GM12878 (cell line): ENCODE data around the gene ATP13A1. TPM values are rescaled to one million over a fixed set of nuclear protein-coding genes. Genes with fewer than 3 reads are reported as not detected.

Experiments used
- ATAC-seq: fragments of 200-7000 bp; cut with Tn5 transposase; 3 replicates; pipeline ENCODE4 v1.9.1; 2020; ENCODE audit warnings: mild to moderate bottlenecking, moderate library complexity
- BruUV-seq: library from RNA; stranded (reverse); fragments of 400-500 nt; replicated peaks from 2 replicates; lab custom pipeline; 2021; lab: Mats Ljungman, UMichigan
- CTCF ChIA-PET: fragments of 300-600 bp; sonication (Branson Sonifier 250); formaldehyde crosslinking; extraction: SDS; loops from one replicate; lab custom pipeline; 2021; ENCODE audit warnings: inconsistent platforms; lab: Yijun Ruan, JAX
- POLR2A ChIA-PET: fragments of 350-600 bp; formaldehyde crosslinking; extraction: SDS; loops from one replicate; lab custom pipeline; 2021; ENCODE audit warnings: inconsistent platforms; lab: Charles Lee
- RAD21 ChIA-PET: fragments of 300-600 bp; sonication (Branson Sonifier 250); formaldehyde crosslinking; loops from one replicate; lab custom pipeline; 2023; ENCODE audit warnings: antibody characterized with exemption; ENCODE audit not compliant: unreplicated experiment; lab: Charles Lee
- SMC1A ChIA-PET: fragments of 300-600 bp; sonication (Branson Sonifier 250); formaldehyde crosslinking; loops from one replicate; lab custom pipeline; 2023; ENCODE audit not compliant: unreplicated experiment, uncharacterized antibody; lab: Charles Lee
- DNase-seq: peaks from one replicate; pipeline ENCODE4 v3.0.0-alpha.2; 2011; ENCODE audit warnings: low read depth, low spot score
- FAIRE-seq: peaks from 3 replicates; lab custom pipeline; 2011; peaks lifted over from hg19 to GRCh38; lab: Jason Lieb, UNC
- H2AFZ ChIP-seq: 2 replicates; pipeline ENCODE4 v1.6.0; 2011; ENCODE audit warnings: low read depth, low read length, control low read depth; ENCODE audit not compliant: control insufficient read depth
- H3K27ac ChIP-seq: 2 replicates; pipeline ENCODE4 v1.5.1; 2011; ENCODE audit warnings: control low read depth; ENCODE audit not compliant: control insufficient read depth, insufficient read depth
- H3K27me3 ChIP-seq, 2 experiments: replicated peaks in 1 of 2; 2 replicates each; pipeline versions ENCODE4 v1.6.0 to v1.6.1; 2011; ENCODE audit warnings: low read length in 1 of 2; ENCODE audit not compliant: control insufficient read depth in 2 of 2, insufficient read depth in 2 of 2
- H3K36me3 ChIP-seq, 2 experiments: 2 replicates each; pipeline ENCODE4 v1.5.1; 2011; ENCODE audit warnings: low read length in 1 of 2; ENCODE audit not compliant: control insufficient read depth in 2 of 2, insufficient read depth in 2 of 2
- H3K4me1 ChIP-seq: 2 replicates; pipeline ENCODE4 v1.6.1; 2011; ENCODE audit warnings: mild to moderate bottlenecking, low read length, moderate library complexity, mixed read lengths; ENCODE audit not compliant: control insufficient read depth, insufficient read depth
- H3K4me2 ChIP-seq: 2 replicates; pipeline ENCODE4 v1.6.0; 2011; ENCODE audit warnings: control low read depth; ENCODE audit not compliant: control insufficient read depth, insufficient read depth
- H3K4me3 ChIP-seq: fragments of 200-600 bp; sonication (generic); 2 replicates; pipeline ENCODE4 v1.5.1; 2016
- H3K79me2 ChIP-seq: 2 replicates; pipeline ENCODE4 v1.6.0; 2011; ENCODE audit warnings: low read length; ENCODE audit not compliant: control insufficient read depth, insufficient read depth
- H3K9ac ChIP-seq: 2 replicates; pipeline ENCODE4 v1.8.0; 2011; ENCODE audit warnings: low read length, control low read depth, mixed read lengths; ENCODE audit not compliant: control insufficient read depth, insufficient read depth
- H3K9me3 ChIP-seq: replicated peaks from 3 replicates; pipeline ENCODE4 v1.5.1; 2011; ENCODE audit warnings: mild to moderate bottlenecking, low read length; ENCODE audit not compliant: control insufficient read depth, insufficient read depth
- H4K20me1 ChIP-seq: 2 replicates; pipeline ENCODE4 v1.6.0; 2011; ENCODE audit not compliant: control insufficient read depth, insufficient read depth
- CHD2 ChIP-seq: IDR thresholded peaks from 2 replicates; pipeline ENCODE4 v1.6.1; 2011; ENCODE audit warnings: low read depth, low read length, improper control_type of control experiment, borderline replicate concordance
- JUNB ChIP-seq: IDR thresholded peaks from 2 replicates; pipeline ENCODE4 v1.6.1; 2016; ENCODE audit warnings: antibody characterized with exemption, mild to moderate bottlenecking
- MTA2 ChIP-seq: fragments of 450-650 bp; IDR thresholded peaks from 2 replicates; pipeline ENCODE4 v1.6.1; 2016; ENCODE audit warnings: low read depth, mild to moderate bottlenecking, moderate library complexity
- MYB ChIP-seq: fragments of 150-350 bp; IDR thresholded peaks from 2 replicates; pipeline ENCODE4 v1.6.1; 2014; ENCODE audit warnings: mild to moderate bottlenecking, low read depth, low read length, borderline replicate concordance
- RBBP5 ChIP-seq: fragments of 200-600 bp; sonication (generic); conservative IDR thresholded peaks from 2 replicates; pipeline ENCODE4 v1.6.1; 2016
- RUNX3 ChIP-seq: IDR thresholded peaks from 2 replicates; pipeline ENCODE4 v1.6.1; 2012; ENCODE audit warnings: low read length, inconsistent platforms
- SIN3A ChIP-seq: IDR thresholded peaks from 2 replicates; pipeline ENCODE4 v1.6.1; 2012; ENCODE audit warnings: low read depth, low read length, improper control_type of control experiment
- ZNF217 ChIP-seq: fragments of 450-650 bp; IDR thresholded peaks from 2 replicates; pipeline ENCODE4 v1.6.1; 2017; ENCODE audit warnings: antibody characterized with exemption, mild to moderate bottlenecking
- ZNF24 ChIP-seq: fragments of 450-650 bp; IDR thresholded peaks from 2 replicates; pipeline ENCODE4 v1.6.1; 2017; ENCODE audit warnings: antibody characterized with exemption, mild to moderate bottlenecking
- WGBS: methylation state at CpG from one replicate; pipeline ENCODE4 v1.1.6; 2016; ENCODE audit warnings: low lambda C conversion rate; ENCODE audit not compliant: insufficient replicate concordance, insufficient coverage; ENCODE audit errors: missing lambda C conversion rate; 5-methylcytosine and 5-hydroxymethylcytosine counted together
- in situ Hi-C: fragments of 300-500 bp; cut with MboI; formaldehyde crosslinking; loops from 9 replicates; pipeline ENCODE4 v1.14.3; 2018; ENCODE audit warnings: mixed read lengths
- intact Hi-C: fragments of 100-400 bp; cut with micrococcal nuclease; formaldehyde crosslinking; loops from one replicate; pipeline ENCODE4 v1.14.2; 2022; ENCODE audit not compliant: unreplicated experiment
- polyA plus RNA-seq, 11 experiments: library from polyadenylated mRNA; depleted of rRNA in 4 of 11; unstranded in 6 of 11; stranded (reverse) in 5 of 11; fragments of >200 nt; fragmentation: Nextera tagmentation in 4 of 11; fragmentation: Illumina TruSeq in 1 of 11; extraction: Ambion mirVana in 4 of 11; extraction: Trizol in 1 of 11; gene quantifications; 1 replicate in 1 of 11; 2 replicates in 10 of 11; pipeline versions ENCODE4 v1.2.1 to v1.2.3, GENCODE V29; 2011 to 2016; ENCODE audit warnings: inconsistent platforms in 2 of 11, missing spikeins in 2 of 11, low read depth in 1 of 11
- total RNA-seq, 4 experiments: library from RNA; depleted of rRNA in 3 of 4; stranded (reverse); fragments of >200 nt in 3 of 4; fragmentation: Illumina TruSeq in 1 of 4; extraction: Trizol in 1 of 4; gene quantifications; 2 replicates each; pipeline versions ENCODE4 v1.2.1 to v1.2.3, GENCODE V29; 2013 to 2021
- TF ChIP-seq, protein P1 (sequence below): fragments of 450-650 bp; IDR thresholded peaks from 2 replicates; pipeline ENCODE4 v1.6.1; 2017; ENCODE audit warnings: mild to moderate bottlenecking, moderate library complexity
- TF ChIP-seq, protein P2 (sequence below): fragments of 450-650 bp; IDR thresholded peaks from 2 replicates; pipeline ENCODE4 v1.6.1; 2016; ENCODE audit warnings: mild to moderate bottlenecking
- TF ChIP-seq, protein P3 (sequence below): fragments of 150-350 bp; IDR thresholded peaks from 2 replicates; pipeline ENCODE4 v1.6.1; 2014; ENCODE audit warnings: mild to moderate bottlenecking, low read depth, low read length

ATP13A1 gene
- total and polyA plus RNA-seq, 10 of the 15 experiments (the other 5 are each of a cell fraction or from before 2014, with no cell fraction given), result 0.37 to 91.0 (median 29.8) TPM

DNA sequence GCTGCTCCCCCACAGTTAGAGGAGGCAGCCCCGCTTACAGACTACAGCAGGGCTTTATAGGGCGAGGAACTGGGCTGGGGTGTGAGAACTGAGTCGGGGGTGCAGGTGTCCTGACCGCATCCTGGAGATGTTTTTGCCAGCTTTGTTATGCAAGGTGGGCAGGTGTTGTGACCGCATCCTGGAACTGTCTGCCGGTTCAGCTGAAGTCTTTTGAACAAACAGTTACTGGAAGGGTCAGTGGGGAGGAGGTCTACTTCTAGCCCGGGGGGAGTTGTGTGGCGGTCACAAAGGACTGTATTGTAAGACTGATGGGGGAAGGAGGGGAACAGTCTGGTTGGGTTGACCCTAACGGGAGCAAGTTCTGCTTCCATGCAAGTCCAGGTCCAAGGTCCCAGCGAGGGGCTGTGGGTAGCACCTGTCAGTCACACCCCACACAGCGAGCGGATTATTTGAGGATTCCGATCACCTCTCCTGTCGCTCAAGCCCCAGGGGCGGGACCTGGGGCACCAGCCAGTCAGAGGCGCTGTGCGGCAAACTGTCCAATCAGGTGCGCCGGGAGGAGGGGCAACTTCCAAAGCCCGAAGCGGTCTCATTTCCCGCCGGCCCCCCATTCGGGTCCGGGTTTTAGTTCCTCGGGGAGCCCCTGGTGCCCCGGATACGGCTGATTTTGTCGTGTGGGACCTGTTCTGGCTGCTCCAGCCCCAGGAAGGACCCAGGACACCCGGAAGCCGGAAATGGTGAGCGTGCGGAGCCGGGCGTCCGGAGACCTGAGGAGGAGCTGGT, 4.9 kb upstream of the ATP13A1 start, which contains the start of gene ZNF101:
Gene ZNF101 (plus strand): TSS at position 610 of the 783 bp plus-strand sequence. CDS start 125 bp downstream, at position 735.
- WGBS, result under 1% methylated on average over 36 of the region's 36 CpGs
- peak within 1 kb of the TSS; percentile 98 for H3K27ac ChIP-seq
- peaks cover 34% of the 10 kb centered on the region for H3K79me2 ChIP-seq
- no peaks in the 10 kb centered on the region for H4K20me1 ChIP-seq
- FAIRE-seq (peak; percentile 94), DNase-seq (peak; percentile 89), ATAC-seq (peak; percentile 87)
- peak within 1 kb of the TSS; percentile 99 for H3K9ac ChIP-seq
- no TSS peak for BruUV-seq
- ChIA-PET POLR2A (interaction anchor here (0.5 to 2.3 kb wide), 8 partner anchors 64 to 485 kb away, joined by 3 to 9 read pairs (median 4); partner anchors contain the start of genes ZNF14, ZNF506 and ZNF93), RAD21 (interaction anchor here (0.7 to 1.3 kb wide), 8 partner anchors 45 to 599 kb away, joined by 3 to 6 read pairs (median 4); partner anchors contain the start of genes ZNF14 and ZNF506), SMC1A (interaction anchor here (0.7 to 1.8 kb wide), 3 partner anchors 61 to 232 kb away, joined by 3 to 9 read pairs (median 3); partner anchors contain the start of gene ZNF93), CTCF (no interaction called here)
- peaks cover 0 to 14% of the 10 kb centered on the region in 2 experiments; a peak in 2 of 4 replicates for H3K36me3 ChIP-seq
- intact Hi-C loops (loop anchor here (2.0 to 10.0 kb wide), 3 partner anchors 64 to 236 kb away; partner anchors contain the start of genes ZNF14 and ZNF93), in situ Hi-C loops (loop anchor here (5.0 to 10.0 kb wide), 2 partner anchors 109 to 1356 kb away; partner anchors contain the start of gene ZNF430)
- peak within 1 kb of the TSS; percentile 91 for H3K4me3 ChIP-seq
- peak within 1 kb of the TSS; percentile 53 for H3K4me2 ChIP-seq
- H3K27me3 ChIP-seq, result no peaks in the 10 kb centered on the region
- H3K4me1 ChIP-seq, result peaks cover 8% of the 10 kb centered on the region
- peaks cover 12% of the 10 kb centered on the region; the same call in 2 of the 3 replicates for H3K9me3 ChIP-seq
- H2AFZ ChIP-seq, result peak within 1 kb of the TSS; percentile 91
- TF ChIP-seq MYB (no peak; the same call in 1 of the 2 replicates), ZNF24 (no peak), RBBP5 (no peak), JUNB (no peak), CHD2 (peak; percentile 90), ZNF217 (0 out of 2 replicates have a peak, but pooled peaks have one; percentile 22), RUNX3 (peak; percentile 94), MTA2 (peak; percentile 81), SIN3A (no peak)
- TF ChIP-seq, protein P1, sequence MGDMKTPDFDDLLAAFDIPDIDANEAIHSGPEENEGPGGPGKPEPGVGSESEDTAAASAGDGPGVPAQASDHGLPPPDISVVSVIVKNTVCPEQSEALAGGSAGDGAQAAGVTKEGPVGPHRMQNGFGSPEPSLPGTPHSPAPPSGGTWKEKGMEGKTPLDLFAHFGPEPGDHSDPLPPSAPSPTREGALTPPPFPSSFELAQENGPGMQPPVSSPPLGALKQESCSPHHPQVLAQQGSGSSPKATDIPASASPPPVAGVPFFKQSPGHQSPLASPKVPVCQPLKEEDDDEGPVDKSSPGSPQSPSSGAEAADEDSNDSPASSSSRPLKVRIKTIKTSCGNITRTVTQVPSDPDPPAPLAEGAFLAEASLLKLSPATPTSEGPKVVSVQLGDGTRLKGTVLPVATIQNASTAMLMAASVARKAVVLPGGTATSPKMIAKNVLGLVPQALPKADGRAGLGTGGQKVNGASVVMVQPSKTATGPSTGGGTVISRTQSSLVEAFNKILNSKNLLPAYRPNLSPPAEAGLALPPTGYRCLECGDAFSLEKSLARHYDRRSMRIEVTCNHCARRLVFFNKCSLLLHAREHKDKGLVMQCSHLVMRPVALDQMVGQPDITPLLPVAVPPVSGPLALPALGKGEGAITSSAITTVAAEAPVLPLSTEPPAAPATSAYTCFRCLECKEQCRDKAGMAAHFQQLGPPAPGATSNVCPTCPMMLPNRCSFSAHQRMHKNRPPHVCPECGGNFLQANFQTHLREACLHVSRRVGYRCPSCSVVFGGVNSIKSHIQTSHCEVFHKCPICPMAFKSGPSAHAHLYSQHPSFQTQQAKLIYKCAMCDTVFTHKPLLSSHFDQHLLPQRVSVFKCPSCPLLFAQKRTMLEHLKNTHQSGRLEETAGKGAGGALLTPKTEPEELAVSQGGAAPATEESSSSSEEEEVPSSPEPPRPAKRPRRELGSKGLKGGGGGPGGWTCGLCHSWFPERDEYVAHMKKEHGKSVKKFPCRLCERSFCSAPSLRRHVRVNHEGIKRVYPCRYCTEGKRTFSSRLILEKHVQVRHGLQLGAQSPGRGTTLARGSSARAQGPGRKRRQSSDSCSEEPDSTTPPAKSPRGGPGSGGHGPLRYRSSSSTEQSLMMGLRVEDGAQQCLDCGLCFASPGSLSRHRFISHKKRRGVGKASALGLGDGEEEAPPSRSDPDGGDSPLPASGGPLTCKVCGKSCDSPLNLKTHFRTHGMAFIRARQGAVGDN, result 0 out of 2 replicates have a peak, but pooled peaks have one; percentile 8
- TF ChIP-seq, protein P2, sequence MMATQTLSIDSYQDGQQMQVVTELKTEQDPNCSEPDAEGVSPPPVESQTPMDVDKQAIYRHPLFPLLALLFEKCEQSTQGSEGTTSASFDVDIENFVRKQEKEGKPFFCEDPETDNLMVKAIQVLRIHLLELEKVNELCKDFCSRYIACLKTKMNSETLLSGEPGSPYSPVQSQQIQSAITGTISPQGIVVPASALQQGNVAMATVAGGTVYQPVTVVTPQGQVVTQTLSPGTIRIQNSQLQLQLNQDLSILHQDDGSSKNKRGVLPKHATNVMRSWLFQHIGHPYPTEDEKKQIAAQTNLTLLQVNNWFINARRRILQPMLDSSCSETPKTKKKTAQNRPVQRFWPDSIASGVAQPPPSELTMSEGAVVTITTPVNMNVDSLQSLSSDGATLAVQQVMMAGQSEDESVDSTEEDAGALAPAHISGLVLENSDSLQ, result peak; percentile 99
- TF ChIP-seq, protein P3, sequence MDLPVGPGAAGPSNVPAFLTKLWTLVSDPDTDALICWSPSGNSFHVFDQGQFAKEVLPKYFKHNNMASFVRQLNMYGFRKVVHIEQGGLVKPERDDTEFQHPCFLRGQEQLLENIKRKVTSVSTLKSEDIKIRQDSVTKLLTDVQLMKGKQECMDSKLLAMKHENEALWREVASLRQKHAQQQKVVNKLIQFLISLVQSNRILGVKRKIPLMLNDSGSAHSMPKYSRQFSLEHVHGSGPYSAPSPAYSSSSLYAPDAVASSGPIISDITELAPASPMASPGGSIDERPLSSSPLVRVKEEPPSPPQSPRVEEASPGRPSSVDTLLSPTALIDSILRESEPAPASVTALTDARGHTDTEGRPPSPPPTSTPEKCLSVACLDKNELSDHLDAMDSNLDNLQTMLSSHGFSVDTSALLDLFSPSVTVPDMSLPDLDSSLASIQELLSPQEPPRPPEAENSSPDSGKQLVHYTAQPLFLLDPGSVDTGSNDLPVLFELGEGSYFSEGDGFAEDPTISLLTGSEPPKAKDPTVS, result no peak
